Astrocyte (in vitro differentiated cells and primary cell): Measurements from ENCODE around the gene ADORA1.

Experiments used
- EZH2 ChIP-seq: IDR thresholded peaks from 2 replicates; pipeline ENCODE4 v1.6.1; 2012; ENCODE audit warnings: mild to moderate bottlenecking, low read length, inconsistent platforms; ENCODE audit not compliant: insufficient read depth
- TF ChIP-seq, protein P1 (sequence below): IDR thresholded peaks from 2 replicates; pipeline ENCODE4 v1.5.1; 2011; ENCODE audit warnings: low read depth, mild to moderate bottlenecking, inconsistent platforms, low read length, moderate library complexity; ENCODE audit not compliant: insufficient read depth

GRCh38 chr1:203136409-203137042 is 9.0 kb downstream of the ADORA1 start:
- TF ChIP-seq, protein P1, sequence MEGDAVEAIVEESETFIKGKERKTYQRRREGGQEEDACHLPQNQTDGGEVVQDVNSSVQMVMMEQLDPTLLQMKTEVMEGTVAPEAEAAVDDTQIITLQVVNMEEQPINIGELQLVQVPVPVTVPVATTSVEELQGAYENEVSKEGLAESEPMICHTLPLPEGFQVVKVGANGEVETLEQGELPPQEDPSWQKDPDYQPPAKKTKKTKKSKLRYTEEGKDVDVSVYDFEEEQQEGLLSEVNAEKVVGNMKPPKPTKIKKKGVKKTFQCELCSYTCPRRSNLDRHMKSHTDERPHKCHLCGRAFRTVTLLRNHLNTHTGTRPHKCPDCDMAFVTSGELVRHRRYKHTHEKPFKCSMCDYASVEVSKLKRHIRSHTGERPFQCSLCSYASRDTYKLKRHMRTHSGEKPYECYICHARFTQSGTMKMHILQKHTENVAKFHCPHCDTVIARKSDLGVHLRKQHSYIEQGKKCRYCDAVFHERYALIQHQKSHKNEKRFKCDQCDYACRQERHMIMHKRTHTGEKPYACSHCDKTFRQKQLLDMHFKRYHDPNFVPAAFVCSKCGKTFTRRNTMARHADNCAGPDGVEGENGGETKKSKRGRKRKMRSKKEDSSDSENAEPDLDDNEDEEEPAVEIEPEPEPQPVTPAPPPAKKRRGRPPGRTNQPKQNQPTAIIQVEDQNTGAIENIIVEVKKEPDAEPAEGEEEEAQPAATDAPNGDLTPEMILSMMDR, result no peak
- TF ChIP-seq EZH2, result no peak
